OCI-LY7 (cell line): ENCODE data around the gene MYO16. TPM values are rescaled to one million over a fixed set of nuclear protein-coding genes. Genes with fewer than 3 reads are reported as not detected.

Experiments used
- BruUV-seq: library from RNA; stranded (reverse); fragments of 400-500 nt; replicated peaks from 2 replicates; lab custom pipeline; 2021; lab: Mats Ljungman, UMichigan
- CTCF ChIA-PET: fragments of 300-600 bp; sonication (Branson Sonifier 250); formaldehyde crosslinking; loops from one replicate; lab custom pipeline; 2022; ENCODE audit warnings: antibody characterized with exemption; ENCODE audit not compliant: unreplicated experiment; lab: Charles Lee
- POLR2A ChIA-PET: fragments of 300-600 bp; sonication (Branson Sonifier 250); formaldehyde crosslinking; loops from one replicate; lab custom pipeline; 2022; ENCODE audit warnings: antibody characterized with exemption; lab: Charles Lee
- DNase-seq: peaks from one replicate; pipeline ENCODE4 v3.0.0-alpha.2; 2015; ENCODE audit warnings: low spot score
- H2AFZ ChIP-seq: fragments of 200-600 bp; sonication (generic), shearing (Covaris generic); 2 replicates; pipeline ENCODE4 v1.6.1; 2014; ENCODE audit warnings: mild to moderate bottlenecking, antibody characterized with exemption, low read length, moderate library complexity
- H3K27ac ChIP-seq: fragments of 200-600 bp; sonication (generic); 2 replicates; pipeline ENCODE4 v1.5.1; 2014; ENCODE audit warnings: mixed run types, low read depth, mild to moderate bottlenecking, moderate library complexity, low read length, inconsistent platforms; ENCODE audit not compliant: poor library complexity, severe bottlenecking
- H3K36me3 ChIP-seq: fragments of 200-600 bp; sonication (generic); 2 replicates; pipeline ENCODE4 v1.6.1; 2014; ENCODE audit warnings: mild to moderate bottlenecking, antibody characterized with exemption, low read length, moderate library complexity, mixed read lengths; ENCODE audit not compliant: insufficient read depth
- H3K4me1 ChIP-seq: fragments of 200-600 bp; sonication (generic); 2 replicates; pipeline ENCODE4 v1.5.1; 2014; ENCODE audit warnings: mild to moderate bottlenecking, low read length; ENCODE audit not compliant: insufficient read depth, poor library complexity, severe bottlenecking
- H3K4me2 ChIP-seq: fragments of 200-600 bp; sonication (generic); 2 replicates; pipeline ENCODE4 v1.6.1; 2014; ENCODE audit warnings: mild to moderate bottlenecking, low read length
- H3K4me3 ChIP-seq: fragments of 200-600 bp; sonication (generic); 2 replicates; pipeline ENCODE4 v1.5.1; 2014; ENCODE audit warnings: mild to moderate bottlenecking, low read depth, low read length; ENCODE audit not compliant: poor library complexity, severe bottlenecking
- H3K79me2 ChIP-seq: fragments of 200-600 bp; sonication (generic); 2 replicates; pipeline ENCODE4 v1.6.1; 2016; ENCODE audit warnings: low read depth, mild to moderate bottlenecking, low read length, moderate library complexity, mixed read lengths; ENCODE audit not compliant: insufficient read depth
- H3K9me2 ChIP-seq: fragments of 200-600 bp; sonication (generic); 2 replicates; pipeline ENCODE4 v1.6.1; 2016; ENCODE audit warnings: mild to moderate bottlenecking, low read length, mixed read lengths; ENCODE audit not compliant: insufficient read depth
- H3K9me3 ChIP-seq: fragments of 200-600 bp; sonication (generic); 2 replicates; pipeline ENCODE4 v1.6.1; 2014; ENCODE audit warnings: mild to moderate bottlenecking, mixed run types, low read length, mixed read lengths
- H4K20me1 ChIP-seq: fragments of 200-600 bp; sonication (generic); 2 replicates; pipeline ENCODE4 v1.6.1; 2014; ENCODE audit warnings: mild to moderate bottlenecking, antibody characterized with exemption, low read length, moderate library complexity, mixed read lengths; ENCODE audit not compliant: insufficient read depth
- CTCF ChIP-seq: fragments of 200-600 bp; sonication (generic); conservative IDR thresholded peaks from 2 replicates; pipeline ENCODE4 v1.5.1; 2014; ENCODE audit warnings: mild to moderate bottlenecking, antibody characterized with exemption, low read length, moderate library complexity, mixed read lengths
- EZH2phosphoT487 ChIP-seq: fragments of 200-600 bp; sonication (generic); IDR thresholded peaks from 2 replicates; pipeline ENCODE4 v1.6.1; 2018; ENCODE audit warnings: low read depth, borderline replicate concordance, mild to moderate bottlenecking, mixed run types, antibody characterized with exemption, low read length, moderate library complexity, mixed read lengths
- intact Hi-C: fragments of 100-400 bp; cut with micrococcal nuclease; formaldehyde crosslinking; loops from one replicate; pipeline ENCODE4 v1.10.0; 2022; ENCODE audit not compliant: unreplicated experiment
- total RNA-seq, 2 experiments: library from RNA; depleted of rRNA in 1 of 2; stranded (reverse); fragments of >200 nt in 1 of 2; shearing (Covaris generic) in 1 of 2; gene quantifications; 2 replicates each; pipeline ENCODE4 v1.2.3, GENCODE V29; 2014 to 2022

MYO16 gene
- total RNA-seq, 2 experiments from 2014 or later, result 0.06 TPM; not detected in 1

- CTCF ChIA-PET, result no interaction called here
- BruUV-seq, result no TSS peak
Measured at GRCh38 chr13:108927615-108928014, 298.2 kb downstream of the MYO16 start.

GRCh38 chr13:108929532-108930206, 300.3 kb downstream of the MYO16 start:
- no peak overlapping the region for H3K4me2 ChIP-seq
- no peak for TF ChIP-seq EZH2phosphoT487
- TF ChIP-seq CTCF, result no peak
- H3K4me1 ChIP-seq, result no peaks in the 10 kb centered on the region
- no peaks in the 10 kb centered on the region for H3K79me2 ChIP-seq
- BruUV-seq, result no TSS peak
- DNase-seq, result no peak
- no peaks in the 10 kb centered on the region for H3K9me3 ChIP-seq
- no peaks in the 10 kb centered on the region for H3K36me3 ChIP-seq
- no peaks in the 10 kb centered on the region for H3K9me2 ChIP-seq
- H3K27ac ChIP-seq, result no peak overlapping the region
- intact Hi-C loops, result no loop called here
- H3K4me3 ChIP-seq, result no peak overlapping the region
- ChIA-PET CTCF (no interaction called here), POLR2A (no interaction called here)
- H2AFZ ChIP-seq, result no peak overlapping the region
- H4K20me1 ChIP-seq, result no peaks in the 10 kb centered on the region

More at GRCh38 chr13:108927615-108928014, 298.2 kb downstream of the MYO16 start:
- Histone ChIP-seq H2AFZ (no peak overlapping the region), H4K20me1 (no peaks in the 10 kb centered on the region), H3K36me3 (no peaks in the 10 kb centered on the region), H3K4me3 (no peak overlapping the region), H3K79me2 (no peaks in the 10 kb centered on the region), H3K27ac (no peak overlapping the region), H3K9me2 (no peaks in the 10 kb centered on the region), H3K9me3 (no peaks in the 10 kb centered on the region), H3K4me2 (no peak overlapping the region), H3K4me1 (no peaks in the 10 kb centered on the region)
- TF ChIP-seq EZH2phosphoT487 (no peak), CTCF (no peak)
- no peak for DNase-seq
- POLR2A ChIA-PET, result no interaction called here
- intact Hi-C loops, result no loop called here

GRCh38 chr13:108932196-108932595, 302.8 kb downstream of the MYO16 start:
- no peaks in the 10 kb centered on the region for H3K36me3 ChIP-seq
- DNase-seq, result no peak
- no peak overlapping the region for H2AFZ ChIP-seq
- H3K9me2 ChIP-seq, result no peaks in the 10 kb centered on the region
- H3K9me3 ChIP-seq, result no peaks in the 10 kb centered on the region
- CTCF ChIA-PET, result no interaction called here
- no peak overlapping the region for H3K4me3 ChIP-seq
- no peak for TF ChIP-seq CTCF
- TF ChIP-seq EZH2phosphoT487, result no peak
- H3K79me2 ChIP-seq, result no peaks in the 10 kb centered on the region
- no peaks in the 10 kb centered on the region for H4K20me1 ChIP-seq
- BruUV-seq, result no TSS peak
- intact Hi-C loops, result no loop called here
- H3K27ac ChIP-seq, result no peak overlapping the region
- POLR2A ChIA-PET, result no interaction called here
- no peak overlapping the region for H3K4me2 ChIP-seq
- no peaks in the 10 kb centered on the region for H3K4me1 ChIP-seq
